LNCaP clone FGC (cell line): ENCODE data around the gene GJA3.

Experiments
- DNase-seq: peaks from one replicate; pipeline ENCODE4 v3.0.0-alpha.2; 2011; ENCODE audit warnings: low read depth
- H3K4me3 ChIP-seq: 2 replicates; pipeline ENCODE4 v1.5.1; 2011; ENCODE audit warnings: mild to moderate bottlenecking, low read depth, low read length, control low read depth
- CTCF ChIP-seq: IDR thresholded peaks from 2 replicates; pipeline ENCODE4 v1.5.1; 2012; ENCODE audit warnings: mild to moderate bottlenecking; ENCODE audit not compliant: control insufficient read depth, insufficient read depth; ENCODE audit errors: extremely low read depth

The GJA3 gene

GRCh38 chr13:20124303-20124702 lies 36.5 kb downstream of the GJA3 start:
- no peak for DNase-seq
- no peak overlapping the region for H3K4me3 ChIP-seq
- no peak for TF ChIP-seq CTCF

GRCh38 chr13:20121159-20121525 lies 39.7 kb downstream of the GJA3 start:
- no peak for TF ChIP-seq CTCF
- no peak for DNase-seq
- H3K4me3 ChIP-seq, result no peak overlapping the region

GRCh38 chr13:20119960-20120359 lies 40.9 kb downstream of the GJA3 start:
- no peak overlapping the region for H3K4me3 ChIP-seq
- no peak for TF ChIP-seq CTCF
- DNase-seq, result no peak

- DNase-seq, result no peak
- TF ChIP-seq CTCF, result no peak
- no peak overlapping the region for H3K4me3 ChIP-seq
Measured at GRCh38 chr13:20118268-20119140, 42.3 kb downstream of the GJA3 start.

- H3K4me3 ChIP-seq, result no peak overlapping the region
- DNase-seq, result no peak
- TF ChIP-seq CTCF, result no peak
Measured at GRCh38 chr13:20116213-20116612, 44.6 kb downstream of the GJA3 start.

- no peak overlapping the region for H3K4me3 ChIP-seq
- TF ChIP-seq CTCF, result no peak
- no peak for DNase-seq
Measured at GRCh38 chr13:20114066-20114610, 46.7 kb downstream of the GJA3 start.
